ENCODE measurements around the gene EGLN2. TPM values are rescaled to one million over a fixed set of nuclear protein-coding genes. Genes with fewer than 3 reads are reported as not detected.
"Not testable (repeated sequence)": the region's sequence is repeated elsewhere in the genome, so short reads cannot be mapped to it uniquely, and the experiment has no call there.

EGLN2 gene
- polyA plus RNA-seq, 2 donors, result 36.3 to 44.7 TPM

GRCh38 chr19:40826312-40826698 lies 27.3 kb downstream of the EGLN2 start:
- WGBS, 2 donors, result 92 to 93% methylated on average over 7 to 9 of the region's 14 CpGs
- H3K36me3 ChIP-seq (ENCODE audit: control insufficient read depth in 2 of 2, insufficient read depth in 2 of 2, low read length in 1 of 2); H3K4me1 ChIP-seq (ENCODE audit: control insufficient read depth in 2 of 2, insufficient read depth in 2 of 2, low read length in 1 of 2); H3K9me3 ChIP-seq (ENCODE audit: control insufficient read depth in 2 of 2, insufficient read depth in 1 of 2, low read depth in 1 of 2, low read length in 1 of 2); H3K27me3 ChIP-seq (ENCODE audit: control insufficient read depth in 1 of 2, insufficient read depth in 2 of 2, low read length in 2 of 2); H3K27ac ChIP-seq (ENCODE audit: low read depth in 2 of 2, low read length in 1 of 2); H3K4me3 ChIP-seq (ENCODE audit: low read depth in 1 of 2, low read length in 2 of 2): not testable (repeated sequence)

GRCh38 chr19:40826699-40827385 lies 27.9 kb downstream of the EGLN2 start:
- 85 to 87% methylated on average over 29 of the region's 29 CpGs for WGBS, 2 donors
- not testable (repeated sequence) for H3K27ac ChIP-seq (ENCODE audit: low read depth in 2 of 2, low read length in 1 of 2); H3K4me1 ChIP-seq (ENCODE audit: control insufficient read depth in 2 of 2, insufficient read depth in 2 of 2, low read length in 1 of 2); H3K4me3 ChIP-seq (ENCODE audit: low read depth in 1 of 2, low read length in 2 of 2); H3K27me3 ChIP-seq (ENCODE audit: control insufficient read depth in 1 of 2, insufficient read depth in 2 of 2, low read length in 2 of 2); H3K9me3 ChIP-seq (ENCODE audit: control insufficient read depth in 2 of 2, insufficient read depth in 1 of 2, low read depth in 1 of 2, low read length in 1 of 2); H3K36me3 ChIP-seq (ENCODE audit: control insufficient read depth in 2 of 2, insufficient read depth in 2 of 2, low read length in 1 of 2)

GRCh38 chr19:40827386-40828247 lies 28.6 kb downstream of the EGLN2 start:
- H3K9me3 ChIP-seq (ENCODE audit: control insufficient read depth in 2 of 2, insufficient read depth in 1 of 2, low read depth in 1 of 2, low read length in 1 of 2), result no peaks in the 10 kb centered on the region
- no peak overlapping the region for H3K4me3 ChIP-seq (ENCODE audit: low read depth in 1 of 2, low read length in 2 of 2)
- peaks cover 0 to 7% of the 10 kb centered on the region in 2 donors for H3K36me3 ChIP-seq (ENCODE audit: control insufficient read depth in 2 of 2, insufficient read depth in 2 of 2, low read length in 1 of 2)
- H3K27ac ChIP-seq (ENCODE audit: low read depth in 2 of 2, low read length in 1 of 2), result no peak overlapping the region
- H3K4me1 ChIP-seq (ENCODE audit: control insufficient read depth in 2 of 2, insufficient read depth in 2 of 2, low read length in 1 of 2), result no peaks in the 10 kb centered on the region
- 96 to 97% methylated on average over 22 of the region's 22 CpGs for WGBS, 2 donors
- no peaks in the 10 kb centered on the region for H3K27me3 ChIP-seq (ENCODE audit: control insufficient read depth in 1 of 2, insufficient read depth in 2 of 2, low read length in 2 of 2)

- H3K36me3 ChIP-seq (ENCODE audit: control insufficient read depth in 2 of 2, insufficient read depth in 2 of 2, low read length in 1 of 2), result peaks cover 0 to 7% of the 10 kb centered on the region in 2 donors
- no peaks in the 10 kb centered on the region for H3K4me1 ChIP-seq (ENCODE audit: control insufficient read depth in 2 of 2, insufficient read depth in 2 of 2, low read length in 1 of 2)
- H3K27ac ChIP-seq (ENCODE audit: low read depth in 2 of 2, low read length in 1 of 2), result no peak overlapping the region
- H3K9me3 ChIP-seq (ENCODE audit: control insufficient read depth in 2 of 2, insufficient read depth in 1 of 2, low read depth in 1 of 2, low read length in 1 of 2), result no peaks in the 10 kb centered on the region
- H3K4me3 ChIP-seq (ENCODE audit: low read depth in 1 of 2, low read length in 2 of 2), result no peak overlapping the region
- no peaks in the 10 kb centered on the region for H3K27me3 ChIP-seq (ENCODE audit: control insufficient read depth in 1 of 2, insufficient read depth in 2 of 2, low read length in 2 of 2)
Measured at GRCh38 chr19:40829205-40829604, 30.2 kb downstream of the EGLN2 start.

- not testable (repeated sequence) for H3K4me3 ChIP-seq (ENCODE audit: low read depth in 1 of 2, low read length in 2 of 2); H3K27ac ChIP-seq (ENCODE audit: low read depth in 2 of 2, low read length in 1 of 2); H3K9me3 ChIP-seq (ENCODE audit: control insufficient read depth in 2 of 2, insufficient read depth in 1 of 2, low read depth in 1 of 2, low read length in 1 of 2); H3K4me1 ChIP-seq (ENCODE audit: control insufficient read depth in 2 of 2, insufficient read depth in 2 of 2, low read length in 1 of 2); H3K36me3 ChIP-seq (ENCODE audit: control insufficient read depth in 2 of 2, insufficient read depth in 2 of 2, low read length in 1 of 2); H3K27me3 ChIP-seq (ENCODE audit: control insufficient read depth in 1 of 2, insufficient read depth in 2 of 2, low read length in 2 of 2)
- whole genome bisulfite sequencing, 2 donors, result 93% methylated on average over 15 to 16 of the region's 16 CpGs
Measured at GRCh38 chr19:40830741-40831140, 31.8 kb downstream of the EGLN2 start.

GRCh38 chr19:40831502-40832430 lies 32.8 kb downstream of the EGLN2 start:
- H3K27me3 ChIP-seq (ENCODE audit: control insufficient read depth in 1 of 2, insufficient read depth in 2 of 2, low read length in 2 of 2), result no peaks in the 10 kb centered on the region
- H3K36me3 ChIP-seq (ENCODE audit: control insufficient read depth in 2 of 2, insufficient read depth in 2 of 2, low read length in 1 of 2), result peaks cover 0 to 6% of the 10 kb centered on the region in 2 donors
- no peaks in the 10 kb centered on the region for H3K9me3 ChIP-seq (ENCODE audit: control insufficient read depth in 2 of 2, insufficient read depth in 1 of 2, low read depth in 1 of 2, low read length in 1 of 2)
- 61 to 67% methylated on average over 7 of the region's 7 CpGs for WGBS, 2 donors
- no peak overlapping the region for H3K27ac ChIP-seq (ENCODE audit: low read depth in 2 of 2, low read length in 1 of 2)
- H3K4me3 ChIP-seq (ENCODE audit: low read depth in 1 of 2, low read length in 2 of 2), result no peak overlapping the region
- no peaks in the 10 kb centered on the region for H3K4me1 ChIP-seq (ENCODE audit: control insufficient read depth in 2 of 2, insufficient read depth in 2 of 2, low read length in 1 of 2)

GRCh38 chr19:40832431-40832790 lies 33.4 kb downstream of the EGLN2 start:
- H3K9me3 ChIP-seq (ENCODE audit: control insufficient read depth in 2 of 2, insufficient read depth in 1 of 2, low read depth in 1 of 2, low read length in 1 of 2); H3K27ac ChIP-seq (ENCODE audit: low read depth in 2 of 2, low read length in 1 of 2); H3K36me3 ChIP-seq (ENCODE audit: control insufficient read depth in 2 of 2, insufficient read depth in 2 of 2, low read length in 1 of 2); H3K4me3 ChIP-seq (ENCODE audit: low read depth in 1 of 2, low read length in 2 of 2); H3K27me3 ChIP-seq (ENCODE audit: control insufficient read depth in 1 of 2, insufficient read depth in 2 of 2, low read length in 2 of 2); H3K4me1 ChIP-seq (ENCODE audit: control insufficient read depth in 2 of 2, insufficient read depth in 2 of 2, low read length in 1 of 2): not testable (repeated sequence)
- 76% methylated on average over 4 of the region's 4 CpGs for WGBS, 2 donors

- H3K27me3 ChIP-seq (ENCODE audit: control insufficient read depth in 1 of 2, insufficient read depth in 2 of 2, low read length in 2 of 2); H3K4me1 ChIP-seq (ENCODE audit: control insufficient read depth in 2 of 2, insufficient read depth in 2 of 2, low read length in 1 of 2); H3K9me3 ChIP-seq (ENCODE audit: control insufficient read depth in 2 of 2, insufficient read depth in 1 of 2, low read depth in 1 of 2, low read length in 1 of 2); H3K4me3 ChIP-seq (ENCODE audit: low read depth in 1 of 2, low read length in 2 of 2); H3K36me3 ChIP-seq (ENCODE audit: control insufficient read depth in 2 of 2, insufficient read depth in 2 of 2, low read length in 1 of 2); H3K27ac ChIP-seq (ENCODE audit: low read depth in 2 of 2, low read length in 1 of 2): not testable (repeated sequence)
- WGBS, 2 donors, result 49 to 60% methylated on average over 7 of the region's 7 CpGs
Measured at GRCh38 chr19:40833728-40834533, 34.9 kb downstream of the EGLN2 start.

Measured in esophagus (tissue), 2 donors.